Activated gamma-delta T cell treated with Interleukin-2 at 50 U/mL for 16 hours (primary cell): ENCODE data around the gene FNDC10.
"Not testable (repeated sequence)": the region's sequence is repeated elsewhere in the genome, so short reads cannot be mapped to it uniquely, and the experiment has no call there.

Experiments used
- DNase-seq: peaks from one replicate; pipeline ENCODE4 v3.0.0-alpha.2; 2020

FNDC10 gene

DNA sequence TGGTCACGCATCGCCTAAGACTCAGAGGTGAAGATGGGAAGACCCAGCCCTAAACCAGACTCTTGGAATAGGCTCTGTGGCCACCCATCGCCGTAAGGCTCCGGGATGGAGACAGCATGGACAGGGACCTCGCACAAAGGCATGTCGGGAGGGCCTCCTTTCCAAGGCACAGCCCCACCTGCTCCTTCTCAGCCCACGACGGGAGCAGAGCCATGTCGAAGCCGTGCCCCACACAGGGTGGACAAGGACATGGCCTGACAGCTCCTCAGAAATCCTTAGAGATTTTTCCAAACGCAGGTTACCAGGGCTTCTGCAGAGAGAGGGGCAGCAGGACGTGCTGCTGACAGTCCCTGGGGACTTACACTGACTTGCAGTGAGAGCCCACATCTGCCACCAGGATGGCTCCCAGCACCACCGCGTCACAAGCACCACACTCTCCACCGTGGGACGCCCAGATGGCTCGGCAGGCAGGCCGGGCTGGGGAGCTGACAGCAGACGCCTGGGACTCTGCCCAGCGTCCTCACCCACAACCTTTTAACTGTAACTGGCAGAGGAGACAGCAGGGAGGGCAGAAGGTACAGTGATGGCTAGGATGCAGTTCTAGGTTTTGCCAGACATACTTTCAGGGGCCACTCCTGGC, 37.3 kb downstream of the FNDC10 start:
- DNase-seq = no peak

DNA sequence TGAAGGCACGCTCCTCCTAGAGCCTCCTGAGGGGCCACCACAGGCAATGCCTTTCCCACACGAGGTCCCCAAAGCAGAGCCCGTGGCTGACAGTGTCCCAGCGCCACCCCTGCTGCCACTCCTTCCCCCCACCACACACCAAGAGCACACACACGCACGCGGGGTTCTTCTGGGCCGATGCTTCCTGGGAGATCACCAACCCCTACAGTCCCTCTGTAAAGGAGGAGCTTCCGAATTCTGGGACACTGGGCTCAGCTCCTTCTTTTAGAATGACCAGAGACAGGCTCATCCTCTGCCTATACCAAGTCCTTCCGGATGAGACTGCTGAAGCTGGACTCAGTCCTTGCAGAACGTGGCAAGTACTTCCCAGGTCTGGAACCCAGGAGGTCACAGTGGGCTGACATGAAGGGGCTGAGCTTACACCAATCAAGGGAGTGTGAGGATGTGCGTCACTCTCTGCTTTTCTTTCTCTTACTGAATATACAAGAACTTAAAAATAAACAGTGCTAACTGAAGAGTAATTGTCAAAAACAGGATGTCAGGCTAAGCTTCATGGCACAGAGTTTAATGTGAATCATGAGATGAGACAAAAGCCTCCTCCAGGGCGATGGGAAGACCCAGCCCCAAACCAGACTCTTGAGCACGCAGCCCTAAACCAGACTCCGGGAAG, 38.0 kb downstream of the FNDC10 start:
- no peak for DNase-seq

DNA sequence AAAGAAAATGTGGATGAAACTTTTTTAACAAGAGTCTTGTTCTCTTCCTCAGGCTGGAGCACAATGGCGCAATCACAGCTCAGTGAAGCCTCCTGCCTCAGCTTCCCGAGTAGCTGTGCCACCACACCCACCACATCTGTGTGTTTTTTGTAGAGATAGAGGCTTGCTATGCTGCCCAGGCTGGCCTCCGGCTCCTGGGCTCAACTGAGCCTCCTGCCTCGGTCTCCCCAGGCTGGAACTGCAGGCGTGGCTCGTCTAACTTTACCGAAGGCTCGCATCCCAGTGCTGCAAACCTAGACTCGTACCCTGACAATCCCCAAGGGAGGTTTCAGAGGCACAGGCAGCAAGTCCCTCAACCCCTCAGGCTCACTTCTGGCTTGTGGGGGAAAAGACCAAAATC, 39.8 kb downstream of the FNDC10 start:
- no peak for DNase-seq

DNA sequence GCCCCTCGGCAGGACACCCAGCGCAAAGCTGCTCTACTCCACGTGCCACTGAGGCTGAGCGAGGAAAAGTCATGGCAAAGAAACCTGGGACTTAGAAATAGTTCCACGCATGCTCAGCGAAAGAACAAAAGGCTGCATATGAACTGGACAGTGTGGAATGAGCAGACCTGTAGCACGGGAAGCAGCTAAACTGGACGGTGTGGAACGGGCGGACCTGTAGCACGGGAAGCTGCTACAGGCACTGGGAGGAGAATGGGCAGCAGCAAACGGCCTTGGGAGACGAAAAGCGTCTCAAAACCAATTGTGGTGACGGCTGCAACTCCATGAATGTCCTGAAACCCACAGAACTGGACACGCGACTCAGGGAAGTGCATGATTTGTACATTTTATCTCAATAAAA, 40.9 kb downstream of the FNDC10 start:
- DNase-seq = no peak

DNA sequence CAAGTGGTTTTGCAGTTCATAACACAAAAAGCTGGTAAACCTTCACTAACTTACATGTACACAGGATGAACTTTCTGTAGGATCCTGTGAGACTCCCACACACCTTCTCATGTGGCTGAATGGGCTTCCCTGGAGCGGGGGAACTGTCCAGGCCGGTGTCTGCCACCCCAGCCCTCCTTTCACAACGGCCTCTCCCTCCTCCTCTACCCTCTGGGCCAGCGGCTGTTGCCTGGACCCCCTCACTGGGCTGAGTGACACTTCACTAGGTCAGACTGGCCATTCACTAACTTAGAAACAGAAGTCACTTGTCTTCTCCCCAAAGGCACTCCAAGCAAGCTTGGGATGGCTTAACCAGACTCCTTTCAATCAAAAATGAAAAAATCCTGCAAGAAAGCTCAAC, 41.3 kb downstream of the FNDC10 start:
- DNase-seq = no peak

DNA sequence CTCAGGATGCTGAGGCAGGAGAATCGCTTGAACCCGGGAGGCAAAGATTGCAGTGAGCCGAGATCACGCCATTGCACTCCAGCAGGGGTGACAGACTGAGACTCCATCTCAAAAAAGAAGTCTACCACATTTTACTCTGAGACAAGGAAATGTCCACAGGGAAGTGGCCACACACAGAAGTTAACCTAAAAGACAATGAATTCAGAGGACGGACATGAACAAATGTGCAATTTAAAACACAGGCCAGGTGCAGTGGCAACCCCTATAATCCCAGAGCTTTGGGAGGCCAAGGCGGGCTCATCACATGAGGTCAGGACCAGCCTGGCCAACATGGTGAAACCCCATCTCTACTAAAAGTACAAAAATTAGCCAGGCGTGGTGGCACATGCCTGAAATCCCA, 42.2 kb downstream of the FNDC10 start:
- DNase-seq = not testable (repeated sequence)

DNA sequence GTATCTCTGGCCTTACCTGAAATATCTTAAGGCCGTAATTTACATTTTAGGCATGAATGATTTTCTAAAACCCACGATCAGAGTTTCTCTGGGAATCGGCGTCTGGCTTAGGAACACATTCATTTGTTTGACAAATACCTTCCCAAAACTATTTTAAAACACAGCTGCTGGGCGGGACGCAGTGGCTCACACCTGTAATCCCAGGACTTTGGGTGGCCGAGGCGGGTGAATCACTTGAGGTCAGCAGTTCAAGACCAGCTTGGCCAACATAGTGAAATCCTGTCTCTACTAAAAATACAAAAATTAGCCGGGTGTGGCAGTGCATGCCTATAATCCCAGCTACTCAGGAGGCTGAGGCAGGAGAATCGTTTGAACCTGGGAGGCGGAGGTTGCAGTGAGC, 43.0 kb downstream of the FNDC10 start:
- DNase-seq = not testable (repeated sequence)

DNA sequence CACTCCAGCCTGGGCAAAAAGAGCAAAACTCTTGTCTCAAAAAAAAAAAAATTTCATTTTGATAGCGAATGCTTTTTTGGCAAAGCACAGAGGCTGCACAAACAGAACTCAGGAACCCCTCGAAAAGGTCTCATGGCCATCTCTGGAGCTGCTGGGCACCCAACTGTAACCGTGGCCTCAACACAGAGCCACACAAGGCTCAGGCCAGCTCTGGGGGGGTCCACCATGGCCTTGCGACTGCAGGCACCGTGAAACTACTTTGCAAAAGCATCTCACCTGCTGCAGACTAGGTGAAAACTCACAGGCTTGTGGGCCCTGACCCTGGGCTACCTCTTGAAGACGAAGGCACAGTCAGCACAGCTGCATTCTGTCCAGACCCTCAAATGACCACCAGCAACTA, 43.4 kb downstream of the FNDC10 start:
- DNase-seq = no peak

DNA sequence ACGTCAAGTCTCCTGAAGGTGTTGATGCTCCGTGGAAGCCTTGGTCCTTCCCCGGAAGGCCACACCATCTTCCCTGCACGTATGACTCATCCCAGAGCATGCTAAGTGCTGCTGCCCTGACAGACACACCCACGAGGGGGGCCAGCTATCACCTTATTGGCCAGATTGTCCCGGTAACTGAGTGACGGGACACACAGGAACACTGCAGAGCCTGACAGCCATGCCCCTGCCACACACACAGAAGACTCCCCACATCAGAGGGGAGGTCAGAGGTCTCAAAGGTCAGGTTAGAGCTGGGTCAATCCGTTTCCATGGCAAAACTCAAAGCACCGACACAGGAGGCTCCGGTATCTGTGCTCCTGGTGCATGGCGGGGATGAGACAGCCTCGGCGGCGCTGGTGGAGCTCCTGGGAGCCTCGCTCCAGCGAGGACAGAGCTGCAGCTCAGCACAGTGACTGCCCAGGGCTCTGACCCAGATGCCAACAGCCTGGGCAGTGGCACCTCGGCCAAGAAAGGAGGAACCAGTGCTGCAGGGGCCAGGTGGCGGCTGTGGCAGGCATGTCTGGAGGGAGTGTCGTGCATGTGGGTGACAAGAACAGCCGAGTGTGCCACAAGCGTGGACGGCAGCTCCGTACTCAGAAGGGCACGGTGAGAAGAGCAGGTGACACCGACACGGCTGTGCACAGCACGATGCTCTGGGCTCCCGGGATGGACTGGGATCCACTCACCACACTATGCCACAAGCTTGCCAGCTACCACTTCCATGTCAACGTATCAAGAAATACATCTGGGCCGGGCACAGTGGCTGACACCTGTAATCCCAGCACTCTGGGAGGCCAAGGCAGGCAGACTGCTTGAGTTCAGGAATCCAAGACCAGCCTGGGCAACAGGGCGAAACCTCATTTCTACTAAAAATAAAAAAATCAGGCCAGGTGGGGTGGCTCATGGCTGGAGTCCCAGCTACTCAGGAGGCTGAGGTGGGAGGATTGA, 44.7 kb downstream of the FNDC10 start:
- DNase-seq = no peak

DNA sequence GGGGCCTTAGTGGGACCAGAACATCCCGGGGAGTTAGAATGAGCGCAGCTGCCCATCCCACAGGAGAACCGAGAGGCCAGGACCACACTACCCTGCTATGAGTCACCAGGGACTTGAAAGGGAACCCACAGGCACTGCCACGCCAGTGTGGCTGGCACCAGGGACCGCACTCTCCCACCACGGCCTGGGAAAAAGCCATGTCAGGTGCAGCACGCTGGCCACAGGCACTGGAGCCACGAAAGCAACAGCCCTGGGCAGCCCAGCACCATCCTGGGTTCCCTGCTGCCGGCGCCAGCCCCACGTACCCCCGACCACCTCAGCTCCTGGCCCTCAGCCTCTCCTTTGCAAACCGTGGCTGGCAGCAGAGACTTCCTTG, 45.4 kb downstream of the FNDC10 start:
- no peak for DNase-seq

DNA sequence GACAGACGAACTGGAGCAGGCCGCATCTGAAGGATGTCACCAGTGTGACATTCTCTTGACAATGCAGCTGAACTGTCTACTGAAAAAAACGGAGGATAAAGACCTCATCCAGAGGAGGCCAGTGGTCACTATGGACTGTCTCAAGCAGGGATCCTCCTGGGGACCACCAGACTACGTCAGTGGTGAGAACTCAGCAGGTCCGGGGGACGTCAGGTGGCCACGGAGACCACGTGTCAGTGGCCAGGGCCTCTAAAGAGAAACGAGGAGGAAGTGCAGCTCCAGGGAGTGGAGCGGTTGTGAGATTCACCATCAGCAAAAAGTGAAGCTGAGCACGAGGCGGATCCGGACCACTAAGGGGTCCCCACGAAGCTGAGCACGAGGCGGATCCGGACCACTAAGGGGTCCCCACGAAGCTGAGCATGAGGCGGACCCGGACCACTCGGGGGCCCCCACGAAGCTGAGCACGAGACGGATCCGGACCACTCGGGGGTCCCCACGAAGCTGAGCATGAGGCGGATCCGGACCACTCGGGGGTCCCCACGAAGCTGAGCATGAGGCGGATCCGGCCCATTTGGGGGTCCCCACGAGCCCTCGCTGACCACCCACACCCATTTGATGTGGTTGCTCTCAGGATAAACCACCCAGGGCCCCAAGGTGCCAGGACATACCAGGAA, 46.0 kb downstream of the FNDC10 start:
- DNase-seq = no peak

DNA sequence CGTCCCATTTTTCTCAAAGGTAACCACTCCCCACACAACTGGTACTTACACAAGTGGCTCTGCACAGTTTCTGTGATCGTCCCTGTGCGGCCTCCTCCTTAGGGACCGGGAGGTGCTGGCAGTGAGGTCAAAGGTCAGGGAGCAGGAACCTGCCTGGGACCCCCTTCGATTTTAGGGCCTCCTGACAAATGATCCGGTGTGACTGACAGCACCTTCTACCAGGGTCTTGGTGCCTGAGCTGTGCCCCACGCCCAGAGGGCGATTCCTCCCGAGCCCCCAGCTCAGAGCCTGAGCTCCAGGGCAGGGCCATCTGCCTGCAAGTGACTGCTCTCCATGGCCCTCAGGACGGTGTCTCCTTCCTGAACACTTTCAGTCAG, 47.7 kb downstream of the FNDC10 start:
- DNase-seq = no peak

DNA sequence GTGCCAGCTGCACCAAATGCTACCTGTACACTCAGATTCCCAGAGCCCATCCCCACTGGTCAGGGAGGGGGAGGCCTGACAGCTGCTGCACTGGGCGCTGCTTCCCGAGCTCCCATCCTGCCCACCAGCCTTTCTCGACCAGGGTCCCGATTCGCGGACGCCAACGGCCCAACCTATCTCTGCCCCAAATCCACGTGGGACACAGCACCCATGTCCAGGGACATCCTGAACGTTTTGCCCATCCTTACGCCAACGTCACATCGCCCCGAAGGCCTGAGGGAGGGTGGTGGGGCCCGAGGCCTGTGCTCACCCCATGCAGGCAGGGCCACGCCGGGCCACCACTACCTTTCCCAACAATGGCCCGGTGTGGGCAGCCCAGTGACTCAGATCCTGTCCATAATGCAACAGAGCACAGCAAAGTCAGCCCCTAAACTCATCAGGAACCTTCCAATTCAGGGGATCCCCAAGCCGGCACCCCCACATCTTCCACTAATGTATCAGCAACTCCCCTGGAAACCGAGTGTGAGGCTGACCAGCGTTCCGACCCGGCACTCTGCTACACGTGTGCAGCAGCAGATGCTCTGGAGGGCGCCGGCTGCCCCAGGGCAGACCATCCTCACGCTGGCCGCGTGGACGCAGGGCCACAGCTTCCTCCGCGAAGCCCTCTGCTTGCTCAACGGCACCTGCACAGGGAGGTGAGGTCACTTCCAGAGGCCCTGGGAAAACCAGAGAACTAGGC, 48.2 kb downstream of the FNDC10 start:
- no peak for DNase-seq

DNA sequence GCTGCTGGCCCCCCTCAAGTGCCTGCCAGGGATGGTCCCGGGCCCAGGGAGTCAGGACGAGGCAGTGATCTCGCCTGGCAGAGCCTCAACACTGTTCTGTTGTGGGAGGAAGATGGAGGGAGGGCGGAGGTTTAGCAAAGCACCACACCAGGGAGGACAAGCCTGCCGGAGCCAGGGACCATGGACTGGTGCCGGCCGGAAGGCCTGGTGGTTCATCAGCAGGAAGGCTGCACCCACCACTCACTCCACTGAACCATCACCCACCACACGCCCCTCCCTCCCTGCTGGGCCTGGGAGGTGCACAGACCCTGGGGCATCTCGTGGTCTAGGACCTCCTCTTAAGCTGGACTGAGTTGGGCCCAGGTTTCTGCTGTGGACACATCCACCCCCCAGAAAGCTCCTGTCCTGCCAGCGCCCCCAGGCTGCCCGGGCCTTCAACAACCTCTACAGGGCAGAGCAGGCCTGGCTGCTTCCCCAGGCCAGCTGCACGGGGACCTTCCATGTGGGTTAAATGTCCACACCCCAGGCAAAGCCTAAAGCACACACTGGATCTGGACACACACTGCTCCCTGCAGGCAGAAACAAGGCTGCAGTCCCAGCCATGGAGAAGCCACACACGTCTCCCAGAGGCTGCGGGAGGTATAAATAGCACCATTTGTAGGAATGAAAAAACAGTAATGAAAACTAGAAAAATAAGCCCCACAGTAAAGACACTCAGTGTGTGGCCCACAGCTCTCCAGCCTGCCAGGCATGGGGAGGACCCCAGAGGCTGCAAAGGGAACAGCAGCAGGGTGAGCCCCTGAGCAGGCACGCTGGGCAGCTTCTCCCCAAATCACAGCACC, 49.1 kb downstream of the FNDC10 start:
- DNase-seq = no peak

DNA sequence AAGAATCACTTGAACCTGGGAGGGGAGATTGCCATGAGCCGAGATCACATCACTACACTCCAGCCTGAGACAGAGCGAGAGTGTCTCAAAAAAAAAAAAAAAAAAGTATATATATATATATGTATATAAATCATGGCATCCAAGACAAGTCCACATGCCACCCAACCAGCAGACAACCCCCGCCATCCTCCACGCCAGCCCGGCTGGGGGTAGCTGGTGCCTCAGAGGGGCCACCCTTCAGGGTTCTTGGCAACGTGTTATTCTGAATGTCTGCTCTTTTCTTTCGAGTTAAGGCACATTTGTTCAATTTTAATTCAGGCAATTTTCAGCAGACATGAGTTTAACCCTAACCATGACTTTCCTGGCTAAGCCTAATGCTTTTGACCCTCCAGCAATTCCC, 49.8 kb downstream of the FNDC10 start:
- no peak for DNase-seq

DNA sequence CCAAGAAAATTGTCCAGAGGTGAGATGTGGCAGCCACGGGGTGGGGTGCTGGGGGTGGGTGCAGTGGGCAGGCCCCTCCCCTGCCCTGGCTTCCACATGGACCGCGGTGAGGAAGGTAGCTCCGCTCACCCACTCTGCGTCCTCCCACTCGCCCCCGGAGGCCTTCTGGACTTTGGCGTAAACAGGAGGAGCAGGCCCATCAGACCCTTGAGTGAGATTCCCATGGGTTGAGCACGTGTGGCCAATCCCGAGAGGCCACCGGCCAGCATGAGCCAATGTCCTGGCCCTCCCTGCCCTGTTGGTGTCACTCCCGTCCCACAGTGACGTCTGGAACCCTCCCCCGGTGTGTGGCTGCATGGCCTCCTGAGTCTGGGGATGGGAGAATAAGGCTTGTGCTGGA, 51.3 kb downstream of the FNDC10 start:
- DNase-seq = no peak
